Neuronal stem cell (in vitro differentiated cells): Measurements from ENCODE around the gene RHOF.

ENCODE experiments used
- DNase-seq: peaks from one replicate; pipeline ENCODE4 v3.0.0-alpha.2; 2013; ENCODE audit warnings: low spot score
- H2AFZ ChIP-seq: one replicate; pipeline ENCODE4 v1.6.1; 2013; ENCODE audit warnings: mild to moderate bottlenecking, low read length, inconsistent platforms
- H2AK5ac ChIP-seq: 2 replicates; pipeline ENCODE4 v1.6.1; 2013; ENCODE audit warnings: low read depth, mild to moderate bottlenecking, inconsistent platforms, low read length, moderate library complexity, mixed read lengths
- H2BK120ac ChIP-seq: 2 replicates; pipeline ENCODE4 v1.6.1; 2013; ENCODE audit warnings: low read depth, mild to moderate bottlenecking, inconsistent platforms, low read length, moderate library complexity, mixed read lengths
- H2BK12ac ChIP-seq: one replicate; pipeline ENCODE4 v1.6.1; 2013; ENCODE audit warnings: low read length, inconsistent platforms
- H2BK15ac ChIP-seq: 2 replicates; pipeline ENCODE4 v1.6.1; 2013; ENCODE audit warnings: mild to moderate bottlenecking, low read length, inconsistent platforms, mixed read lengths
- H2BK5ac ChIP-seq: one replicate; pipeline ENCODE4 v1.6.1; 2013; ENCODE audit warnings: inconsistent platforms, mild to moderate bottlenecking, low read length, moderate library complexity
- H3K14ac ChIP-seq: one replicate; pipeline ENCODE4 v1.6.1; 2013; ENCODE audit warnings: low read length, inconsistent platforms
- H3K18ac ChIP-seq: 2 replicates; pipeline ENCODE4 v1.6.1; 2013; ENCODE audit warnings: low read length, inconsistent platforms
- H3K23ac ChIP-seq: 2 replicates; pipeline ENCODE4 v1.6.1; 2013; ENCODE audit warnings: low read depth, mild to moderate bottlenecking, mixed read lengths, low read length, inconsistent platforms; ENCODE audit not compliant: poor library complexity
- H3K27ac ChIP-seq: replicated peaks from 3 replicates; pipeline ENCODE4 v1.5.1; 2013; ENCODE audit warnings: low read length, inconsistent platforms
- H3K27me3 ChIP-seq, 3 experiments: 2 replicates each; pipeline ENCODE4 v1.6.1; 2013; ENCODE audit warnings: low read length in 3 of 3, mild to moderate bottlenecking in 2 of 3, inconsistent platforms in 1 of 3, low read depth in 1 of 3, mixed read lengths in 1 of 3, moderate library complexity in 1 of 3; ENCODE audit not compliant: control insufficient read depth in 3 of 3, insufficient read depth in 3 of 3
- H3K36me3 ChIP-seq, 2 donors: replicated peaks in 1 of 2; 2 replicates each; pipeline ENCODE4 v1.6.1; 2013; ENCODE audit warnings: low read length in 2 of 2; ENCODE audit not compliant: control insufficient read depth in 2 of 2, insufficient read depth in 2 of 2
- H3K4ac ChIP-seq: 2 replicates; pipeline ENCODE4 v1.6.1; 2013; ENCODE audit warnings: inconsistent platforms, mild to moderate bottlenecking, low read length, moderate library complexity
- H3K4me1 ChIP-seq, 2 donors: 1 replicate in 1 of 2; 2 replicates in 1 of 2; pipeline ENCODE4 v1.6.1; 2013; ENCODE audit warnings: low read length in 2 of 2, low read depth in 1 of 2; ENCODE audit not compliant: control insufficient read depth in 2 of 2, insufficient read depth in 1 of 2
- H3K4me2 ChIP-seq: one replicate; pipeline ENCODE4 v1.6.1; 2013; ENCODE audit warnings: mild to moderate bottlenecking, low read length, inconsistent platforms; ENCODE audit not compliant: insufficient read depth, poor library complexity, severe bottlenecking
- H3K4me3 ChIP-seq, 2 donors: 2 replicates each; pipeline ENCODE4 v1.5.1; 2013; ENCODE audit warnings: low read length in 2 of 2, mild to moderate bottlenecking in 2 of 2, inconsistent platforms in 1 of 2, moderate library complexity in 1 of 2
- H3K79me1 ChIP-seq: one replicate; pipeline ENCODE4 v1.6.1; 2013; ENCODE audit warnings: low read depth, mild to moderate bottlenecking, inconsistent platforms, low read length, moderate library complexity
- H3K9ac ChIP-seq: one replicate; pipeline ENCODE4 v1.6.1; 2013; ENCODE audit warnings: mild to moderate bottlenecking, low read depth, low read length, inconsistent platforms; ENCODE audit not compliant: poor library complexity
- H3K9me3 ChIP-seq, 2 donors: replicated peaks in 1 of 2; 2 replicates each; pipeline versions ENCODE3 to v1.6.1; 2013; ENCODE audit warnings: low read length in 2 of 2, mild to moderate bottlenecking in 2 of 2, inconsistent platforms in 1 of 2, low read depth in 1 of 2, mixed read lengths in 1 of 2, moderate library complexity in 1 of 2; ENCODE audit not compliant: control insufficient read depth in 2 of 2, insufficient read depth in 1 of 2
- H4K8ac ChIP-seq: one replicate; pipeline ENCODE4 v1.6.1; 2013; ENCODE audit warnings: low read depth, mild to moderate bottlenecking, inconsistent platforms, low read length, moderate library complexity
- H4K91ac ChIP-seq: one replicate; pipeline ENCODE4 v1.6.1; 2013; ENCODE audit warnings: low read length, low read depth, mild to moderate bottlenecking, inconsistent platforms; ENCODE audit not compliant: poor library complexity
- WGBS, 2 donors: extraction: QIAGEN DNeasy Blood & Tissue Kit; methylation state at CpG; one replicate each; pipeline ENCODE4 v1.1.7; 2013; ENCODE audit warnings: missing lambda C conversion rate in 2 of 2, mixed read lengths in 1 of 2; ENCODE audit not compliant: insufficient read length in 2 of 2, insufficient replicate concordance in 1 of 2; ENCODE audit errors: extremely low coverage in 2 of 2; 5-methylcytosine and 5-hydroxymethylcytosine counted together

Gene RHOF

DNA sequence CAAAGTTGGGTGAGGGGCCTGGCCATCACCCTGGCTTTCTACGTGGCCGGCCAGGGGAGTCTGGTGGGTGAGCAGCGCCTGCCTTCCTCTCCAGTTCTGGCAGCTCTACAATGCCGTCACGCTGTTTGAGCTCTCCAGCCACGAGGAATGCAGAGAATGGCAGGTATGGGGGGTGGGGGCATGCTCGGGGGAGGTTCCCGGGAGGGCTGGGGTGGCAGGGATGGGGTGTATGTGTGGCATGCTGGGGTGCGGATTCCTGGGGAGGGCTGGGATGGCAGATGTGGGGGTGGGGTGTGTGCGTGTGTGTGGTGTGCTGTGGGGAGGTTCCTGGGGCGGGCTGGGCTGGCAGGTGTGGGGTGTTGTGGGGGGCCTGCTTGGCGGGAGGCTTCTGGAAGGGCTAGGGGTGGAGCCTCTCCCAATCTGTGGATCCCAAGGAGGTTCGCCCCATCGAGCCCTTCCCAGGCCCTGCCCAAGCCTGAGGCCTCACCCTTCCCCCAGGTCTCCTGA, 18.5 kb downstream of the RHOF start:
- H3K9ac ChIP-seq = peak overlapping the region; percentile 4
- H3K27me3 ChIP-seq = no peaks in the 10 kb centered on the region
- peak overlapping the region; percentile 11 for H3K4me2 ChIP-seq
- peak overlapping the region; percentile 94 for H2AK5ac ChIP-seq
- H3K79me1 ChIP-seq = peaks cover 1% of the 10 kb centered on the region
- H4K91ac ChIP-seq = no peak overlapping the region
- H3K9me3 ChIP-seq = no peaks in the 10 kb centered on the region
- H2BK12ac ChIP-seq = peak overlapping the region; percentile 73
- H3K14ac ChIP-seq = peak overlapping the region; percentile 71
- H3K4ac ChIP-seq = no peak overlapping the region
- DNase-seq = no peak
- WGBS, 2 donors = no CpG with 5 or more reads among the region's 14 CpGs
- peak overlapping the region in 1 of 2 donors; percentile 37 for H3K4me3 ChIP-seq
- H2BK120ac ChIP-seq = no peak overlapping the region
- no peak overlapping the region for H3K27ac ChIP-seq
- H3K4me1 ChIP-seq = peaks cover 0 to 19% of the 10 kb centered on the region in 2 donors
- H2BK5ac ChIP-seq = peak overlapping the region; percentile 82
- peak overlapping the region; percentile 94 for H2BK15ac ChIP-seq
- no peak overlapping the region for H2AFZ ChIP-seq
- H3K36me3 ChIP-seq = peaks cover 0 to 2% of the 10 kb centered on the region in 2 donors
- no peak overlapping the region for H3K23ac ChIP-seq
- no peak overlapping the region for H4K8ac ChIP-seq
- H3K18ac ChIP-seq = peak overlapping the region; percentile 90

DNA sequence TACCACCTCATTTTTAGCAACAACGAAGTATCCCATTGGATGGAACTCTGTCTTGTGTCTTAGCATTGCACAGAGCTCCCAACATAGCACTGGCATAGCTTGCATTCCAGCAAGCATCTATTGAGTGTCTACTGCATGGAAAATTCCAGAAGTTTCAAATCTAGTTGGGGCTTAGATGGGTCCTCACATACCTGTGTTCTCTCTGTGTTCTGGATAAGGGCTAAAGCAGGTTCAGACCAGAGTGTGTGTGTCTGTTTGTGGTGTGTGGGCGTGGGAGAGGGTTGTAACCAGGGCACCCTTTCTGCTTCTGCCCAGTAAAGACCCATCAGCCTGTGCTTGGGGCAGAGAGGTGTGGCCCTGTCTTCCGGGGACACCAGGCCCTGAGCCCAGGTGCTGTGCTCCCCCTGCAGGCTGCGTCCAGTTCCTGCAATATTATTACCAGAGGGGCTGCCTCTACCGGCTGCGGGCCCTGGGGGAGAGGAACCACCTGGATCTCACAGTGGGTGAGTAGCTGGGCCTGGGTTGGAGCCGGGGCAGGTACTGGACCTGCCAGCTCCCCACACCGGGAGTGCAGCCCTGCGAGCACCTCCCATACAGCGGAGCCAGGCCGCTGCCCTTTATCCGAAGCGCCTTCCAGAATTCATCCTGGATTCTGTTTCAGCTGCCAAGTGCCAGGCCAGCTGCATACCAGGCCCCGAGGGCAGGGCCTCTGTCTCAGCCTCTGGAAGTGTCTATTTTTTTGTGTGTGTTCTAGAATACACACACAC, 20.3 kb downstream of the RHOF start:
- Histone ChIP-seq H2AFZ (peak overlapping the region; percentile 27), H2BK15ac (no peak overlapping the region), H3K79me1 (no peaks in the 10 kb centered on the region), H3K14ac (no peak overlapping the region), H3K4me3 (no peak overlapping the region), H4K91ac (no peak overlapping the region), H2AK5ac (no peak overlapping the region), H3K18ac (no peak overlapping the region), H2BK12ac (no peak overlapping the region), H4K8ac (no peak overlapping the region), H3K4me1 (peaks cover 0 to 19% of the 10 kb centered on the region in 2 donors), H3K9me3 (no peaks in the 10 kb centered on the region), H3K4ac (no peak overlapping the region), H3K4me2 (no peak overlapping the region), H3K27me3 (no peaks in the 10 kb centered on the region), H2BK5ac (no peak overlapping the region), H3K36me3 (no peaks in the 10 kb centered on the region), H3K23ac (peak overlapping the region; percentile 83), H3K9ac (no peak overlapping the region), H2BK120ac (no peak overlapping the region), H3K27ac (no peak overlapping the region)
- no peak for DNase-seq
- no CpG with 5 or more reads among the region's 14 CpGs for WGBS, 2 donors

DNA sequence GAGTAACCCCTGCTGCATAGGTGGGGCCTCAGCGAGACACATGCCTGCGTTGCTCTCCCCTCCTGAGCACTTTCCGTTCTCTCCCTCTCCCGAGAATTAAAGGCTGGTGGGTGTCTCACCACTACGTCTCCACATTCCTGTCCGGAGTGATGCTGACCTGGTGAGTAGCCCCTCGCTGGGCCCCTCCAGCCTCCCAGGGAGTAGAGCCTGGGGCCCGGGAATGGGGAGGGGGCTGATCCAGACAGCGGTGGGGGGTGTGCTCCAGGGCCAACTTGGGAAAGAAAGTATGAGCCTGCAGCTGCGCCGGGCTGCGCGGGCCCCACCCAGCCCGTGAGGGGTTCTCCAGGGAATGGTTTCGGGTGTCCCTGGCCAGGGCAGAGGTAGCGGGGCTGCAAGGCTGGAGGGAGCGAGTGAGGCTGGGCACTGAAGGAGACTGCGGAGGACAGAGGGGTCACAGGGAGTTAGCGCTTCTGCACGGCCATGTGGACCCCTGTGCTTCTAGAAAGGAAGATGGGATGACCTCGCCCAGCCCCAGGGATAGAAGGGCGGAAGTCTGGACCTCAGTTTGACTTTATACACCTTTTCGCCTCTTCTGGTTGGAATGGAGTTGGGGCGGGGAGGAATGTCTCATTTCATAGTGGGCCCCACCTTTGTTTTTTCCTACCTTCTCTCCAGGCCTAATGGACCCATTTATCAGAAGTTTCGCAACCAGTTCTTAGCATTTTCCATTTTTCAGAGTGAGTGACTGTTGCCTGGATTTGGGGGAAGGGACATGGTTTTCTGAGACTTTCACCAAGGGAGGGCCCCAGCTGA, 22.5 kb downstream of the RHOF start:
- no peak overlapping the region for H3K4me3 ChIP-seq
- WGBS, 2 donors = no CpG with 5 or more reads among the region's 25 CpGs

DNA sequence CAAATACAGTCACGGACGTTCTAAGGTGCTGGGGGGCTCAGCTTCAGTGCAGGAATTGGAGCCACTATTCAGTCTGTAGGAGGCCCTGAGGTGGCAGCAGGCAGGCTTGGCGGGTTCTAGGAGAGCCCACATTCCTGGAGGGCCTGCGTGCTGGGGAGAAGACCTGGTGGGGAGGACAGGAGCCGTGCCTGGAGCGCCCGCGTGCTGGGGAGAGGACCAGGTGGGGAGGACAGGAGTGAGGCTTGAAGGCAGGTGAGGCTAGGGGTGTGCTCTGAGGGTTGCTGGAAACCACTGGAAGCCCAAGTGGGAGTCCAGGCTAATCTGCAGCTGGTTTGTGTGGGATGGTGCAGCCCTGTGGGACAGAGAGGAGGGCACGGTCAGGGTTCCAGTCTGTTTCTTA, 23.1 kb downstream of the RHOF start:
- Histone ChIP-seq H3K9ac (no peak overlapping the region), H2AFZ (no peak overlapping the region), H2AK5ac (no peak overlapping the region), H3K27ac (no peak overlapping the region), H3K23ac (no peak overlapping the region), H4K8ac (no peak overlapping the region), H3K18ac (no peak overlapping the region), H3K36me3 (peaks cover 0 to 3% of the 10 kb centered on the region in 2 donors), H4K91ac (no peak overlapping the region), H3K4me1 (peaks cover 0 to 17% of the 10 kb centered on the region in 2 donors), H2BK12ac (no peak overlapping the region), H2BK5ac (no peak overlapping the region), H3K79me1 (no peaks in the 10 kb centered on the region), H3K27me3 (no peaks in the 10 kb centered on the region), H3K4ac (no peak overlapping the region), H2BK120ac (no peak overlapping the region), H3K9me3 (no peaks in the 10 kb centered on the region), H3K4me3 (no peak overlapping the region), H3K4me2 (no peak overlapping the region), H2BK15ac (no peak overlapping the region), H3K14ac (no peak overlapping the region)
- no CpG with 5 or more reads among the region's 9 CpGs for WGBS, 2 donors
- no peak for DNase-seq

More for the DNA sequence above, 22.5 kb downstream of the RHOF start:
- Histone ChIP-seq H3K27me3 (no peaks in the 10 kb centered on the region), H3K79me1 (no peaks in the 10 kb centered on the region), H2BK120ac (no peak overlapping the region), H2BK5ac (no peak overlapping the region), H2AK5ac (peak overlapping the region; percentile 83), H2AFZ (no peak overlapping the region), H3K18ac (peak overlapping the region; percentile 78), H3K27ac (no peak overlapping the region), H2BK12ac (no peak overlapping the region), H4K91ac (no peak overlapping the region), H2BK15ac (peak overlapping the region; percentile 24), H3K9ac (no peak overlapping the region), H4K8ac (no peak overlapping the region), H3K4ac (no peak overlapping the region), H3K23ac (no peak overlapping the region), H3K4me2 (no peak overlapping the region), H3K9me3 (no peaks in the 10 kb centered on the region), H3K4me1 (peaks cover 0 to 17% of the 10 kb centered on the region in 2 donors), H3K14ac (no peak overlapping the region), H3K36me3 (peaks cover 0 to 3% of the 10 kb centered on the region in 2 donors)
- DNase-seq = no peak
